ENCODE data around the gene PPM1N. TPM values are rescaled to one million over a fixed set of nuclear protein-coding genes. Genes with fewer than 3 reads are reported as not detected.

Gene PPM1N
- total and polyA plus RNA-seq, 4 donors = 0.67 to 2.5 (median 0.88) TPM; not detected in 1

- Histone ChIP-seq H3K9me3 (ENCODE audit: control insufficient read depth, low read length) (no peaks in the 10 kb centered on the region), H3K36me3 (ENCODE audit: control insufficient read depth in 1 of 2, insufficient read depth in 2 of 2, low read length in 1 of 2) (peaks cover 0 to 9% of the 10 kb centered on the region in 2 donors), H3K27me3 (ENCODE audit: control insufficient read depth in 1 of 2, insufficient read depth in 2 of 2, low read length in 1 of 2) (no peaks in the 10 kb centered on the region), H3K4me3 (ENCODE audit: low read length in 2 of 2) (no peak overlapping the region), H3K4me1 (ENCODE audit: control insufficient read depth in 1 of 2, insufficient read depth in 2 of 2, low read length in 2 of 2) (no peaks in the 10 kb centered on the region), H3K27ac (ENCODE audit: low read depth in 1 of 2, low read length in 2 of 2) (no peak overlapping the region)
- 88% methylated on average over 45 to 50 of the region's 50 CpGs for WGBS, 2 donors
- ATAC-seq (ENCODE audit: low FRiP score) (no peak), DNase-seq (no peak)
- intact Hi-C loops (cut with DNase I) = no loop called here
These were observed 19.6 kb downstream of the PPM1N start for GRCh38 chr19:45517641-45518468.

- intact Hi-C loops (cut with DNase I) = no loop called here
- no peaks in the 10 kb centered on the region for H3K9me3 ChIP-seq (ENCODE audit: control insufficient read depth, low read length)
- H3K27ac ChIP-seq (ENCODE audit: low read depth in 1 of 2, low read length in 2 of 2) = no peak overlapping the region
- WGBS, 2 donors = 67 to 75% methylated on average over 7 of the region's 7 CpGs
- no peak for ATAC-seq (ENCODE audit: low FRiP score)
- H3K4me3 ChIP-seq (ENCODE audit: low read length in 2 of 2) = no peak overlapping the region
- H3K4me1 ChIP-seq (ENCODE audit: control insufficient read depth in 1 of 2, insufficient read depth in 2 of 2, low read length in 2 of 2) = no peaks in the 10 kb centered on the region
- no peak for DNase-seq
- peaks cover 0 to 9% of the 10 kb centered on the region in 2 donors for H3K36me3 ChIP-seq (ENCODE audit: control insufficient read depth in 1 of 2, insufficient read depth in 2 of 2, low read length in 1 of 2)
- H3K27me3 ChIP-seq (ENCODE audit: control insufficient read depth in 1 of 2, insufficient read depth in 2 of 2, low read length in 1 of 2) = no peaks in the 10 kb centered on the region
These were observed 20.2 kb downstream of the PPM1N start for GRCh38 chr19:45518469-45518826.

GRCh38 chr19:45522010-45522941 is 24.0 kb downstream of the PPM1N start:
- intact Hi-C loops (cut with DNase I) = loop anchor here (2.0 to 5.0 kb wide), 3 partner anchors 55 to 121 kb away; no protein-coding TSS in a partner anchor
- no peaks in the 10 kb centered on the region for H3K27me3 ChIP-seq (ENCODE audit: control insufficient read depth in 1 of 2, insufficient read depth in 2 of 2, low read length in 1 of 2)
- no peak overlapping the region for H3K27ac ChIP-seq (ENCODE audit: low read depth in 1 of 2, low read length in 2 of 2)
- H3K4me1 ChIP-seq (ENCODE audit: control insufficient read depth in 1 of 2, insufficient read depth in 2 of 2, low read length in 2 of 2) = no peaks in the 10 kb centered on the region
- peaks cover 0 to 10% of the 10 kb centered on the region in 2 donors for H3K36me3 ChIP-seq (ENCODE audit: control insufficient read depth in 1 of 2, insufficient read depth in 2 of 2, low read length in 1 of 2)
- no peak overlapping the region for H3K4me3 ChIP-seq (ENCODE audit: low read length in 2 of 2)
- ATAC-seq (ENCODE audit: low FRiP score) = no peak
- no peaks in the 10 kb centered on the region for H3K9me3 ChIP-seq (ENCODE audit: control insufficient read depth, low read length)
- no peak for DNase-seq
- 79 to 87% methylated on average over 20 to 24 of the region's 24 CpGs for WGBS, 2 donors

DNA sequence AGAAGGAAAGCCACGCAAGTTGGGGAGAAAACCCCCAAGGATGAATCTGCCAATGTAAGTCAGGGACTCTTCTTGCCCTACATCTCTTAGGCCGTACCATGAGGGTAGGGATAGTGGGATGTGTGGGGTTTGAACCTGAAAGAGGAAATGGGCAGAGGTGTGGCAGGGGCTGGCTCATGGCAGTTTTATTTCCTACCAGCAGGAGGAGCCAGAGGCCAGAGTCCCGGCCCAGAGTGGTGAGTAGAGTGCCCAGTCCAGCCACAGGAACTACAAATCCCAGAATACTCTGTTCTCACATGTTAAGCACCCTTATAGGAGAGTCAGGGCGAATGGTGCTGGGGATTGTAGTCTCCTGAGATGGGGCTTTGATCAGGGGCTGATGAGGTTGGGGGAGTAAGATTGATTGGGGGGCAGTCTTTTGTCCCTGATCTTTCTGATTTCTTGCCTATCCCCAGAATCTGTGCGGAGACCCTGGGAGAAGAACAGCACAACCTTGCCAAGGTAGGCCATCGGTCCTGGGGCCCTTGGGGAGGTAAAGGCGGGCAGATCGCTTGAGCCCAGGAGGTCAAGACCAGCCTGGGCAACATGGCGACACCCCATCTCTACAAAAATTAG is 25.5 kb downstream of the PPM1N start:
- Histone ChIP-seq H3K27ac (ENCODE audit: low read depth in 1 of 2, low read length in 2 of 2) (no peak overlapping the region), H3K4me1 (ENCODE audit: control insufficient read depth in 1 of 2, insufficient read depth in 2 of 2, low read length in 2 of 2) (no peaks in the 10 kb centered on the region), H3K27me3 (ENCODE audit: control insufficient read depth in 1 of 2, insufficient read depth in 2 of 2, low read length in 1 of 2) (no peaks in the 10 kb centered on the region), H3K36me3 (ENCODE audit: control insufficient read depth in 1 of 2, insufficient read depth in 2 of 2, low read length in 1 of 2) (peaks cover 0 to 5% of the 10 kb centered on the region in 2 donors), H3K4me3 (ENCODE audit: low read length in 2 of 2) (no peak overlapping the region), H3K9me3 (ENCODE audit: control insufficient read depth, low read length) (no peaks in the 10 kb centered on the region)
- ATAC-seq (ENCODE audit: low FRiP score) (peak; percentile 94), DNase-seq (peak; percentile 81 to 86)
- 70 to 71% methylated on average over 9 of the region's 9 CpGs for WGBS, 2 donors
- intact Hi-C loops (cut with DNase I) = loop anchor here (1.0 to 5.0 kb wide), 4 partner anchors 37 to 119 kb away; no protein-coding TSS in a partner anchor

DNA sequence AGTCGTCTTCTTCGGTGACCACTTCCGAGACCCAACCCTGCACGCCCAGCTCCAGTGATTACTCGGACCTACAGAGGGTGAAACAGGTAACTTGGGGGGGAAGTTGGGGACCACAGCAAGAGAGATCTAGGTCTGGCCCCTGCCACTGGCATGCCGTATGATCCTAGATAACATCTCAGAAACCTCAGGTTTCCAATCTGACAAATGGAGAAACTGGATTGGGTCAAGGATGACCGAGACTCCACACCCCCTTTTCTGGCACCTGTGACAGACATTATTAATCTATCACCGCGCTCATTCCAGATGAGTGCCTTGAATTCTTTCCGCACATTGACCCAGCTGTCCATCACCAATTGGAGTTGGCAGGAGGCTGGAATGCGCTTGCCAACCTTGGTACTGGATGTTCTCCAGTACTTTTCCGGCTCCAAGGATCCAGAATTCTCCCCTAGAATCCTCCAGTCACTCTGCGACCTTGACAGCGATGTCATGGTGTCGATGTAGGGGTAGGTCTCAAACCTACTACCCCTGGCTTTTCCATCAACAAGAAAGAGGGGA is 26.4 kb downstream of the PPM1N start:
- intact Hi-C loops (cut with DNase I) = loop anchor here in 1 of 2 donors (5.0 kb wide), 1 partner anchor 53 kb away; no protein-coding TSS in a partner anchor
- Histone ChIP-seq H3K27ac (ENCODE audit: low read depth in 1 of 2, low read length in 2 of 2) (peak overlapping the region in 1 of 2 donors; percentile 22), H3K4me1 (ENCODE audit: control insufficient read depth in 1 of 2, insufficient read depth in 2 of 2, low read length in 2 of 2) (no peaks in the 10 kb centered on the region)

DNA sequence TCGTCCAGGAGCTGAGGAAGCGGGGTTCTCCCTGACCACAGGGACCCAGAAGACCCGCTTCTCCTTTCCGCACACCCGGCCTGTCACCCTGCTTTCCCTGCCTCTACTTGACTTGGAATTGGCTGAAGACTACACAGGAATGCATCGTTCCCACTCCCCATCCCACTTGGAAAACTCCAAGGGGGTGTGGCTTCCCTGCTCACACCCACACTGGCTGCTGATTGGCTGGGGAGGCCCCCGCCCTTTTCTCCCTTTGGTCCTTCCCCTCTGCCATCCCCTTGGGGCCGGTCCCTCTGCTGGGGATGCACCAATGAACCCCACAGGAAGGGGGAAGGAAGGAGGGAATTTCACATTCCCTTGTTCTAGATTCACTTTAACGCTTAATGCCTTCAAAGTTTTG is 27.9 kb downstream of the PPM1N start:
- intact Hi-C loops (cut with DNase I) = no loop called here
- H3K27me3 ChIP-seq (ENCODE audit: control insufficient read depth in 1 of 2, insufficient read depth in 2 of 2, low read length in 1 of 2) = no peaks in the 10 kb centered on the region
- no peak overlapping the region for H3K27ac ChIP-seq (ENCODE audit: low read depth in 1 of 2, low read length in 2 of 2)
- 66 to 68% methylated on average over 9 of the region's 9 CpGs for WGBS, 2 donors
- H3K4me1 ChIP-seq (ENCODE audit: control insufficient read depth in 1 of 2, insufficient read depth in 2 of 2, low read length in 2 of 2) = no peaks in the 10 kb centered on the region
- DNase-seq (no peak), ATAC-seq (ENCODE audit: low FRiP score) (peak; percentile 27)
- no peaks in the 10 kb centered on the region for H3K9me3 ChIP-seq (ENCODE audit: control insufficient read depth, low read length)
- no peak overlapping the region for H3K4me3 ChIP-seq (ENCODE audit: low read length in 2 of 2)
- peaks cover 0 to 2% of the 10 kb centered on the region in 2 donors for H3K36me3 ChIP-seq (ENCODE audit: control insufficient read depth in 1 of 2, insufficient read depth in 2 of 2, low read length in 1 of 2)

More for the DNA sequence above, 26.4 kb downstream of the PPM1N start:
- ATAC-seq (ENCODE audit: low FRiP score) (no peak), DNase-seq (no peak)
- 56 to 59% methylated on average over 15 of the region's 15 CpGs for WGBS, 2 donors
- peaks cover 0 to 5% of the 10 kb centered on the region in 2 donors for H3K36me3 ChIP-seq (ENCODE audit: control insufficient read depth in 1 of 2, insufficient read depth in 2 of 2, low read length in 1 of 2)
- no peaks in the 10 kb centered on the region for H3K9me3 ChIP-seq (ENCODE audit: control insufficient read depth, low read length)
- no peaks in the 10 kb centered on the region for H3K27me3 ChIP-seq (ENCODE audit: control insufficient read depth in 1 of 2, insufficient read depth in 2 of 2, low read length in 1 of 2)
- H3K4me3 ChIP-seq (ENCODE audit: low read length in 2 of 2) = no peak overlapping the region

- no peak overlapping the region for H3K27ac ChIP-seq (ENCODE audit: low read depth in 1 of 2, low read length in 2 of 2)
- DNase-seq = no peak
- H3K9me3 ChIP-seq (ENCODE audit: control insufficient read depth, low read length) = no peaks in the 10 kb centered on the region
- peaks cover 0 to 1% of the 10 kb centered on the region in 2 donors for H3K36me3 ChIP-seq (ENCODE audit: control insufficient read depth in 1 of 2, insufficient read depth in 2 of 2, low read length in 1 of 2)
- H3K27me3 ChIP-seq (ENCODE audit: control insufficient read depth in 1 of 2, insufficient read depth in 2 of 2, low read length in 1 of 2) = no peaks in the 10 kb centered on the region
- H3K4me3 ChIP-seq (ENCODE audit: low read length in 2 of 2) = no peak overlapping the region
- WGBS, 2 donors = 83 to 89% methylated on average over 4 of the region's 4 CpGs
- no peak for ATAC-seq (ENCODE audit: low FRiP score)
- intact Hi-C loops (cut with DNase I) = no loop called here
- H3K4me1 ChIP-seq (ENCODE audit: control insufficient read depth in 1 of 2, insufficient read depth in 2 of 2, low read length in 2 of 2) = no peaks in the 10 kb centered on the region
These were observed 28.7 kb downstream of the PPM1N start for GRCh38 chr19:45526971-45527370.

GRCh38 chr19:45527731-45528130 is 29.5 kb downstream of the PPM1N start:
- intact Hi-C loops (cut with DNase I) = no loop called here
- no peak for ATAC-seq (ENCODE audit: low FRiP score)
- WGBS, 2 donors = 78 to 82% methylated on average over 15 of the region's 15 CpGs

More at GRCh38 chr19:45527731-45528130, 29.5 kb downstream of the PPM1N start:
- Histone ChIP-seq H3K27me3 (ENCODE audit: control insufficient read depth in 1 of 2, insufficient read depth in 2 of 2, low read length in 1 of 2) (no peaks in the 10 kb centered on the region), H3K27ac (ENCODE audit: low read depth in 1 of 2, low read length in 2 of 2) (no peak overlapping the region), H3K36me3 (ENCODE audit: control insufficient read depth in 1 of 2, insufficient read depth in 2 of 2, low read length in 1 of 2) (peaks cover 0 to 1% of the 10 kb centered on the region in 2 donors), H3K9me3 (ENCODE audit: control insufficient read depth, low read length) (no peaks in the 10 kb centered on the region), H3K4me1 (ENCODE audit: control insufficient read depth in 1 of 2, insufficient read depth in 2 of 2, low read length in 2 of 2) (no peaks in the 10 kb centered on the region), H3K4me3 (ENCODE audit: low read length in 2 of 2) (no peak overlapping the region)
- DNase-seq = no peak
